Measurements from ENCODE around the gene ARFGAP2.
A peak's percentile ranks its signal among the peaks of the same experiment; 100 is the strongest.
"Not testable (repeated sequence)": the region's sequence is repeated elsewhere in the genome, so short reads cannot be mapped to it uniquely, and the experiment has no call there.

ARFGAP2 gene

GRCh38 chr11:47176328-47177228 is at the start of gene ARFGAP2:
Gene ARFGAP2, minus strand, starts transcription at chr11:47176879. Its CDS starts 26 bp downstream, at chr11:47176853.
- Mint-ChIP-seq H3K36me3 (ENCODE audit: low read depth) (peaks cover 19% of the 10 kb centered on the region), H3K9me3 (no peaks in the 10 kb centered on the region), H3K4me3 (peak within 1 kb of the TSS; percentile 99), H3K4me1 (ENCODE audit: low read depth) (peaks cover 21% of the 10 kb centered on the region), H3K27ac (peak within 1 kb of the TSS; percentile 99), H3K27me3 (ENCODE audit: low read depth) (peaks cover 2% of the 10 kb centered on the region)
- peak; percentile 98 for DNase-seq (ENCODE audit: low spot score)

- Mint-ChIP-seq H3K4me3 (peak overlapping the region; percentile 65), H3K36me3 (ENCODE audit: low read depth) (peaks cover 56% of the 10 kb centered on the region), H3K9me3 (no peaks in the 10 kb centered on the region), H3K4me1 (ENCODE audit: low read depth) (peaks cover 27% of the 10 kb centered on the region), H3K27me3 (ENCODE audit: low read depth) (no peaks in the 10 kb centered on the region), H3K27ac (peak overlapping the region; percentile 68)
- DNase-seq (ENCODE audit: low spot score): peak; percentile 48
These were observed 49.1 kb upstream of the ARFGAP2 start for GRCh38 chr11:47225552-47226400.

GRCh38 chr11:47222696-47223095 is 46.0 kb upstream of the ARFGAP2 start:
- Mint-ChIP-seq H3K27ac (no peak overlapping the region), H3K4me3 (no peak overlapping the region), H3K9me3 (no peaks in the 10 kb centered on the region), H3K36me3 (ENCODE audit: low read depth) (peaks cover 57% of the 10 kb centered on the region), H3K27me3 (ENCODE audit: low read depth) (no peaks in the 10 kb centered on the region), H3K4me1 (ENCODE audit: low read depth) (peaks cover 42% of the 10 kb centered on the region)
- DNase-seq (ENCODE audit: low spot score): no peak

GRCh38 chr11:47220401-47220821 is 43.7 kb upstream of the ARFGAP2 start:
- Mint-ChIP-seq H3K27ac (peak overlapping the region; percentile 72), H3K4me3 (peak overlapping the region; percentile 42), H3K9me3 (no peaks in the 10 kb centered on the region), H3K36me3 (ENCODE audit: low read depth) (peaks cover 58% of the 10 kb centered on the region), H3K27me3 (ENCODE audit: low read depth) (no peaks in the 10 kb centered on the region), H3K4me1 (ENCODE audit: low read depth) (peaks cover 43% of the 10 kb centered on the region)
- DNase-seq (ENCODE audit: low spot score): no peak

GRCh38 chr11:47216121-47216798 is 39.6 kb upstream of the ARFGAP2 start:
- Mint-ChIP-seq H3K27me3 (ENCODE audit: low read depth) (no peaks in the 10 kb centered on the region), H3K27ac (peak overlapping the region; percentile 99), H3K4me3 (peak overlapping the region; percentile 97), H3K9me3 (no peaks in the 10 kb centered on the region), H3K4me1 (ENCODE audit: low read depth) (peaks cover 38% of the 10 kb centered on the region), H3K36me3 (ENCODE audit: low read depth) (peaks cover 40% of the 10 kb centered on the region)
- peak; percentile 79 for DNase-seq (ENCODE audit: low spot score)

- Mint-ChIP-seq H3K27me3 (ENCODE audit: low read depth) (no peaks in the 10 kb centered on the region), H3K36me3 (ENCODE audit: low read depth) (peaks cover 36% of the 10 kb centered on the region), H3K4me1 (ENCODE audit: low read depth) (peaks cover 34% of the 10 kb centered on the region), H3K4me3 (peak overlapping the region; percentile 97), H3K27ac (peak overlapping the region; percentile 99), H3K9me3 (no peaks in the 10 kb centered on the region)
- DNase-seq (ENCODE audit: low spot score): no peak
These were observed 38.8 kb upstream of the ARFGAP2 start for GRCh38 chr11:47215366-47215910.

- H3K36me3 Mint-ChIP-seq (ENCODE audit: low read depth): peaks cover 31% of the 10 kb centered on the region
- peak; percentile 86 for DNase-seq (ENCODE audit: low spot score)
- H3K4me1 Mint-ChIP-seq (ENCODE audit: low read depth): peaks cover 27% of the 10 kb centered on the region
- H3K27me3 Mint-ChIP-seq (ENCODE audit: low read depth): no peaks in the 10 kb centered on the region
- peak overlapping the region; percentile 97 for H3K4me3 Mint-ChIP-seq
- no peaks in the 10 kb centered on the region for H3K9me3 Mint-ChIP-seq
- H3K27ac Mint-ChIP-seq: peak overlapping the region; percentile 100
These were observed 37.4 kb upstream of the ARFGAP2 start for GRCh38 chr11:47213950-47214565.

GRCh38 chr11:47212938-47213337 is 36.3 kb upstream of the ARFGAP2 start:
- no peak overlapping the region for H3K4me3 Mint-ChIP-seq
- DNase-seq (ENCODE audit: low spot score): no peak
- peaks cover 19% of the 10 kb centered on the region for H3K4me1 Mint-ChIP-seq (ENCODE audit: low read depth)
- H3K9me3 Mint-ChIP-seq: no peaks in the 10 kb centered on the region
- H3K27ac Mint-ChIP-seq: no peak overlapping the region
- H3K27me3 Mint-ChIP-seq (ENCODE audit: low read depth): no peaks in the 10 kb centered on the region
- peaks cover 23% of the 10 kb centered on the region for H3K36me3 Mint-ChIP-seq (ENCODE audit: low read depth)

GRCh38 chr11:47208628-47209027 is 31.9 kb upstream of the ARFGAP2 start:
- H3K27ac Mint-ChIP-seq: no peak overlapping the region
- no peaks in the 10 kb centered on the region for H3K9me3 Mint-ChIP-seq
- H3K4me3 Mint-ChIP-seq: no peak overlapping the region
- no peaks in the 10 kb centered on the region for H3K36me3 Mint-ChIP-seq (ENCODE audit: low read depth)
- DNase-seq (ENCODE audit: low spot score): no peak
- H3K27me3 Mint-ChIP-seq (ENCODE audit: low read depth): no peaks in the 10 kb centered on the region
- H3K4me1 Mint-ChIP-seq (ENCODE audit: low read depth): peaks cover 6% of the 10 kb centered on the region

- not testable (repeated sequence) for H3K36me3 Mint-ChIP-seq (ENCODE audit: low read depth); DNase-seq (ENCODE audit: low spot score); H3K4me1 Mint-ChIP-seq (ENCODE audit: low read depth); H3K4me3 Mint-ChIP-seq; H3K27ac Mint-ChIP-seq; H3K27me3 Mint-ChIP-seq (ENCODE audit: low read depth); H3K9me3 Mint-ChIP-seq
These were observed 31.4 kb upstream of the ARFGAP2 start for GRCh38 chr11:47208008-47208552.

- no peak overlapping the region for H3K4me3 Mint-ChIP-seq
These were observed 30.8 kb upstream of the ARFGAP2 start for GRCh38 chr11:47207459-47207858.

GRCh38 chr11:47206577-47206976 is 29.9 kb upstream of the ARFGAP2 start:
- not testable (repeated sequence) for H3K9me3 Mint-ChIP-seq; H3K36me3 Mint-ChIP-seq (ENCODE audit: low read depth); H3K4me3 Mint-ChIP-seq

More at GRCh38 chr11:47207459-47207858, 30.8 kb upstream of the ARFGAP2 start:
- Mint-ChIP-seq H3K9me3 (no peaks in the 10 kb centered on the region), H3K27me3 (ENCODE audit: low read depth) (no peaks in the 10 kb centered on the region), H3K4me1 (ENCODE audit: low read depth) (peaks cover 4% of the 10 kb centered on the region), H3K27ac (no peak overlapping the region), H3K36me3 (ENCODE audit: low read depth) (no peaks in the 10 kb centered on the region)
- no peak for DNase-seq (ENCODE audit: low spot score)

GRCh38 chr11:47204637-47204989 is 27.9 kb upstream of the ARFGAP2 start:
- H3K27ac Mint-ChIP-seq: no peak overlapping the region
- no peaks in the 10 kb centered on the region for H3K36me3 Mint-ChIP-seq (ENCODE audit: low read depth)
- peaks cover 4% of the 10 kb centered on the region for H3K4me1 Mint-ChIP-seq (ENCODE audit: low read depth)
- no peak overlapping the region for H3K4me3 Mint-ChIP-seq
- DNase-seq (ENCODE audit: low spot score): no peak
- no peaks in the 10 kb centered on the region for H3K9me3 Mint-ChIP-seq
- H3K27me3 Mint-ChIP-seq (ENCODE audit: low read depth): peaks cover 7% of the 10 kb centered on the region

More at GRCh38 chr11:47206577-47206976, 29.9 kb upstream of the ARFGAP2 start:
- DNase-seq (ENCODE audit: low spot score); H3K27me3 Mint-ChIP-seq (ENCODE audit: low read depth); H3K4me1 Mint-ChIP-seq (ENCODE audit: low read depth); H3K27ac Mint-ChIP-seq: not testable (repeated sequence)

All from T-helper 2 cell treated with Interferon-gamma antibody and Interleukin-4, amounts not matched to agents 5 μg/mL and 100 μg/mL, for 36 hours (primary cell).